GM18517 (cell line): ENCODE results near the gene DENND2A.
"Not testable (repeated sequence)": the region's sequence is repeated elsewhere in the genome, so short reads cannot be mapped to it uniquely, and the experiment has no call there.

Source experiments
- ATAC-seq: cut with Tn5 transposase; IDR thresholded peaks from one replicate; pipeline ENCODE4 v1.9.1; 2021; ENCODE audit warnings: mild to moderate bottlenecking, moderate library complexity; ENCODE audit not compliant: unreplicated experiment

DENND2A gene, protein sequence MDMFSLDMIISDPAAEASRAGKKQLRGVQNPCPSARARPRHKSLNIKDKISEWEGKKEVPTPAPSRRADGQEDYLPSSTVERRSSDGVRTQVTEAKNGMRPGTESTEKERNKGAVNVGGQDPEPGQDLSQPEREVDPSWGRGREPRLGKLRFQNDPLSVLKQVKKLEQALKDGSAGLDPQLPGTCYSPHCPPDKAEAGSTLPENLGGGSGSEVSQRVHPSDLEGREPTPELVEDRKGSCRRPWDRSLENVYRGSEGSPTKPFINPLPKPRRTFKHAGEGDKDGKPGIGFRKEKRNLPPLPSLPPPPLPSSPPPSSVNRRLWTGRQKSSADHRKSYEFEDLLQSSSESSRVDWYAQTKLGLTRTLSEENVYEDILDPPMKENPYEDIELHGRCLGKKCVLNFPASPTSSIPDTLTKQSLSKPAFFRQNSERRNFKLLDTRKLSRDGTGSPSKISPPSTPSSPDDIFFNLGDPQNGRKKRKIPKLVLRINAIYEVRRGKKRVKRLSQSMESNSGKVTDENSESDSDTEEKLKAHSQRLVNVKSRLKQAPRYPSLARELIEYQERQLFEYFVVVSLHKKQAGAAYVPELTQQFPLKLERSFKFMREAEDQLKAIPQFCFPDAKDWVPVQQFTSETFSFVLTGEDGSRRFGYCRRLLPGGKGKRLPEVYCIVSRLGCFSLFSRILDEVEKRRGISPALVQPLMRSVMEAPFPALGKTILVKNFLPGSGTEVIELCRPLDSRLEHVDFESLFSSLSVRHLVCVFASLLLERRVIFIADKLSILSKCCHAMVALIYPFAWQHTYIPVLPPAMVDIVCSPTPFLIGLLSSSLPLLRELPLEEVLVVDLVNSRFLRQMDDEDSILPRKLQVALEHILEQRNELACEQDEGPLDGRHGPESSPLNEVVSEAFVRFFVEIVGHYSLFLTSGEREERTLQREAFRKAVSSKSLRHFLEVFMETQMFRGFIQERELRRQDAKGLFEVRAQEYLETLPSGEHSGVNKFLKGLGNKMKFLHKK

DNA sequence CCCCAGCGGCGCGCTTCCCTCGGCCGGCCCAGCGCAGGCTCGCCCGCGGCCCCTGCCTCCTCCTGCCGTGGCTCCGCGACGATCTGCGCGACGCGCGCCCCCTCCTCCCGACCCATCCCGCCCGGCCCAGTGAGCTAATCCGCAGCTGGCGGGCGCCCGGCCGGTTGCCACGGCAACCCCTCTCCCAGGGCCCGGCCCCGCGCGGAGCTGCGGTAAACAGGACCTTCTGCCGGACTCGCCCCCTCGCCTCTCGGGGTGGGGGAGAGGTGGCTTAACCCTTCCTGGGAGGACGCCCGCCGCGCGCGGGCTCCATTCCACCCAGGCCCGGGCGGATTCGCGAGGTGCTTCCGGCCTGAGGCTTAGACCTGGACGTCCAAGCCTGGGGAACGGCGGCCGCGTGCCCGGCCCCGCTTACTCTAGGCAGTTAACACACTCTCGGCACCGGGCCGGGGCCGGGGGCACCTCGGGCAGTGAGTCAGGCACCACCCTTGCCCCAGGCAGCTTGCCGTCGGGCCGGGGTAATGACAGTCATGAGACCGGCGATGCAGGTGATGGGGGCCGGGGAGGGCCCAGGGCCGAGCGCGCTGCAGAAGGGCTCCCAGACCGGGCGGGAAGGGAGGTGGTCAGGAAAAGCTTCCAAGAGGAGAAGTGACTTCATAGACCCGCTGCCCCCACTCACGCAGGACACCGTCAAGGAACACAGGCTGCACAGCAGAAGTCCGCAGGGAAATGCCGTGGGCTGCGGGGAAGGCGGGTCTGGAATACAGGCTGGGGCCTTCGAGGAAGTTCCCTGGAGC lies at the start of gene DENND2A:
DENND2A (minus strand) TSS at position 87 of the 797 bp plus-strand sequence. CDS start 38,416 bp downstream, outside the sequence.
- ATAC-seq: no peak

DNA sequence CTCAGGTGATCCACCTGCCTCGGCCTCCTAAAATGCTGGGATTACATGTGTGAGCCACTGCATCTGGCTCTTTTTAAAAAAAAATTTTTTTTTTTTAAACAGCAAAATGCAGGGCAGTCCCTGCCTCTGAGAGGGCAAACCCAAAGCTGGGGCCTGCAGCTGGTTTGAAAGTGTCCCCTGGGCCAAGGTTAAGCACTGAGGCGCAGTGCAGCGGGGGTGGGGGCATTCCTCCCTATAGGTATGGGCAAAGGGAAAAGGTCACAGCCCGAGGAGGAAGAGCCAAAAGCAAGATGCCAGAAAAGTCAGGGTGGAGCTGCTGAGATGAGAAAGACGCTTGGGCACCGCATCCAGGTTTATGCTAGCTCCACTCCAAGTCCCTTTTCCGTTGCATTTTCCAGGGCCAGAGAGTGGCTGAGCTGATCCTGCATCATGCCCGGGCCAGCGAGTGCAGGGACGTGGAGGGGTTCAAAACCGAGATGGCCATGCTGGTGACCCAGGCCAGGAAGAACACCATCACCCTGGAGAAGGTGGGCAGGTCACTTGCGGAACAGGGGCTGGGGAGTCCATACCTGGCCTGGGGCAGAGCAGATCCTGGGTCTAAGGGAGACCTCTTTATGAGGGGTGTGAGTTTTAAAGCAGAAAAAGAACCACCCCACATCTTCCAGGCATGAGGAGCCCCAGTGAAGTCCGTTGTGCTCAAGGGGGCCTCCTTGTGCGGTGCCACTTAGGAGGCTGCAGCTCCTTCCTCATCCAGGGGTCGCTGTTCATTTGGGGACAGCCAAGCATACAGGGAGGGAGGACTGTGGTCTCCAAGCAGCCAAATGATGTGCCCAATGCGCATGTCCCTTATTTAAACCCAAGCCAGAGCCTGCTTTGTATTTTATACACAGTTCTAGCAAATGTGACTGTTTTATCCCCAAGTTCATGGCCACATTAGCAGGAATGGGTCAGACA lies 48.9 kb upstream of the DENND2A start:
- no peak for ATAC-seq

DNA sequence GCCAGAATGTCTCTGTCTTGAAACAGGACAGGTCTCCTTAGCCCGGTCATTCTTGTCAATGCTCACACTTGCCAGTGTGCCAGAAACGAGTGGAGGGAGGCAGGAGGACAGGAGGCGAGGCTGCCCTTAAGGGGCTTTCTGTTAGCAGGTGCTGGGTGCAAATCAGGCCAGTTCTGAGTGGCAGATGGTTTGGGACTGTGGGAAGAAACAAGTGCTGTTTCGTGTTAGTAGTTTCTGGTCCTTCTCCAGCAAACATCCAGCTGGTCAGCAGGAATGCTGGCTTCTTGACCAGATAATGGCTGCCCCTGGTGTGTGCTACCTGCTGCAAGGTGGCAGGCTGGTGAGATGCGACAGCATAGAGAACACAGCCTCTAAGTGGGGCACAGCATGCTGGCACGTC lies 47.7 kb upstream of the DENND2A start:
- no peak for ATAC-seq

DNA sequence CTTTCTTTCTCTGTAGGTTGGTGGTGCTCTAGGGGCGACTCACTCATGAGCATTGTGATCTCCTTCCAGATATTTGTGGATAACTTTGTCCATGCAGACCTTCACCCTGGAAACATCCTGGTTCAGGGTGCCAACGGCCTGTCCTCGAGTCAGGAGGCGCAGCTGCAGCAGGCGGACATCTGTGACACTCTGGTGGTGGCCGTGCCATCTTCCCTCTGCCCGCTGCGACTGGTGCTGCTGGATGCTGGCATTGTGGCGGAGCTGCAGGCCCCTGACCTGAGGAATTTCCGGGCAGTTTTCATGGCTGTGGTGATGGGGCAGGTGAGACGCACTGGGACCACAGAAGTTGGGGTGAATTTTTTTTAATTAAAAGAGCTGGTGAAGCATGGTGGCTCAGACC lies 46.3 kb upstream of the DENND2A start:
- ATAC-seq: no peak

DNA sequence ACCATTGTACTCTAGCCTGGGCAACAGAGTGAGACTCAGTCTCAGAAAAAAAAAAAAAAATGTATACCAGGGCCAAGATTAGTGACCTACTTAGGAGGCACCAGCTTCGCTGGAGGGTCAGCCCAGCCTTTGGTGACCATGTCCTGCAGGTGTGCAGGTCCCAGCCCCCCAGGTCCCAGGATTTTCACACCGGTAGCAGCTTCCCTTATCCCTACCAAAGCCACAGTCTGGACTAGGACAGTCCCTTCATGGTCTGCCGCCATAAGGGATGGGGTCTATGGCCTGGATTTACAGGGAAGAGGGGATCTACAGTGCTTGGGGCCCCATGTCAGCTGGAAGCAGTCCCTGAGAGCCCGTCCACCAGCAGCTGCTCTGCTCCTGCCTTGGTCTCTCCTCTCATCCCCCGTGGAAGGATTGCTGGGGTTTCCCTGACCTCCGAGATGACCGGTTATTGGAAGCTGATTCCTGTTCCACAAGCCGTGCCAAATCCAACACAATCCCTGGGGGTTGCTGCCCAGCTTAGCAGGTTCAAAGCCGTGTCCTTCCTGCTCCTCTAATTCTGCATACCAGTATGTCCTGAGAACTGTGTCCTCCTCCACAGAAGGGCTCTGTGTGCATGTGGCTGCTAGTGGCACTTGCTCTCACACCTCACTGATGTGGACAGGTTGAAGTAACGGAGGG lies 44.9 kb upstream of the DENND2A start:
- ATAC-seq: no peak

DNA sequence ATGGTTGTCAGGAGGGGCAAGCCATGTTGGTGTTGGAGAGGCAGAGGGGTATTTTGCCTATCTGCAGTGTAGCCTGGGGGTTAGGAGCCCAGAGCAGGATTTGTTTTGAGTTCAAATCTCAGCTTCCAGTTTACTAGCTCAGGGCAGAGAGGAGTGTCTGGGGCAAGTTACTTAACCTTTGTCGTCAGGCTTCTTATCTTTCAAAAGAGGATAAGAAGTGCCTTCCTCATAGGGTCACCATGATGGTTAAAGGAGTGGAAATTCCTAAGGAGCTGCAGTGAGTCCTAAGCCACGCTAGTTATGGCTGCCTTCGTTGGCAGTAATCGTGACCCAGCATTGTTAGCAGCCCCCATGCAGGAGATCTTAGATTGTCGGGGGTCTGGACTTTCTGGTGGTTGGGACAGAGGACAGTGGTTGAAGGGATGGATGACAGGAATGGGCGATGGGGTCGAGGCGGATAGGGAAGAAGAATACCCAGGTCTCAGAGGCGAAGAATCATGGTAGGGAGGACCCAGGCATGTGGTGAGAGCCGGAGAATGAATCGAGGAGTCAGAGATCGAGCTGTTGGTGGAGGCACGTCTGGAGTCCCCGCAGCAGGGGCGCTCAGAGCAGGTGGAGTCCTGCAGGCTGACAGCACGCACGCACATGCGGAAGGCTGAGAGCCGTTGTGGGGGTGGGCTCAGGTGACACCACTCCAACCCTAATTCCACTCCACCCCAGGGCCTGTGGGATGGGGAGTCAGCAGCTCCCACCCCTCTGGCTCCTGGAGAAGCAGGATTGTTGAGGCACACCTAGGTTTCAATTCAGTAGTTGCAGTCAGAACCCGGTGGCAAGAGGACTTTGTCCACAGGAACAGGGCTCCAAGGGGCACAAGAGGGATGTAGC lies 43.7 kb upstream of the DENND2A start:
- ATAC-seq: no peak

DNA sequence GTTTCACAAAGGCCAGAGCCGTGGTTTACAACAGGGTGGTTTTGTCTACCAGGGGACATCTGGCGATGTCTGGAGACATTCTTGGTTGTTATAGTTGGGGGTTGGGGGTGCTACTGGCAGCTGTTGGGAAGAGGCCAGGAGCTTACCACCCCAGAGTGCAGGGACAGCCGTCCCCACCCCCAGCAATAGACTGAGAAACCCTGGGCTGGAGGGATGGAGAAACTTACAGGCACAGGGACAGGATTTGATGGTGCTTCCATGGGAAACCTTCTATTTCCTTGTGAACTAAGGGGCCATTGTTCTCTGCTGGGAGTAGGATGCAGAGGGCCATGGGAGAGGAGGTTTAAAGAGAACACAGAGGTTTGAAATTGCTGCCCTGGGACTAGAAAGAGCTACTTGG lies 43.0 kb upstream of the DENND2A start:
- no peak for ATAC-seq

DNA sequence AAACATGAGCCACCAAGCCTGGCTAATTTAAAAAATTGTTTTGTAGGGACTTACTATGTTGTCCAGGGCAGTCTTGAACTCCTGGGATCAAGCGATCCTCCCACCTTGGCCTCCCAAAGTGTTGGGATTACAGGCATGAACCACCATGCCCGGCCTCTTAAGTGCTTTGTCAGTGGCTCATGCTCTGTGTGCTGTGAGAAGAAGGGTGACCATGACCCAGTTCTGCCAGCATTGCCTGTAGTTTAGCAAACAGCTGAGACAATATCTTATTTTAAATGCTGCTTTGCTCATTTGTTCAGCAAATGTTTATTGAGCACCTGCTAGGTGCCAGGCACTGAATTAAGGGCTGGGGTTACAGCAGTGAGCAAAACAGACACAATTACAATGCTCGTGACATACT lies 41.2 kb upstream of the DENND2A start:
- ATAC-seq: no peak

DNA sequence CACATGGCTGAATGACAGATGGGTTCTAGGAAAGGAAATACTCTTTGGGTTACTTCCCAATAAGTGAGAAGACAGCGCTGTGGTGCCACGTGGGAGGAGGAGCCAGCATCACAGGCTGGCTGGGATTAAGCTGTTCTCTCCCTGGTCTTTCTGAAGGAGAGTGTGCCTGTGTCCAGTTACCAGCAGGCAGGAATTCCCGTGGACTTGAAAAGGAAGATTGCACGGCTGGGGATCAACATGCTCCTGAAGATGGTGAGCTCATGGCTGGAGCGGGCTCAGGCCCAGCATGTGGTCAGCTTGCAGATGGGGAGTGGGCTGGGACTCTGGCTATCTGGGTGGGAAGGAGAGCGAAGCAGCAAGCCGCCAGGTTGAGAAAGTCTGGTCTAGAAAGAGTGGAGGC lies 40.3 kb upstream of the DENND2A start:
- ATAC-seq: no peak

DNA sequence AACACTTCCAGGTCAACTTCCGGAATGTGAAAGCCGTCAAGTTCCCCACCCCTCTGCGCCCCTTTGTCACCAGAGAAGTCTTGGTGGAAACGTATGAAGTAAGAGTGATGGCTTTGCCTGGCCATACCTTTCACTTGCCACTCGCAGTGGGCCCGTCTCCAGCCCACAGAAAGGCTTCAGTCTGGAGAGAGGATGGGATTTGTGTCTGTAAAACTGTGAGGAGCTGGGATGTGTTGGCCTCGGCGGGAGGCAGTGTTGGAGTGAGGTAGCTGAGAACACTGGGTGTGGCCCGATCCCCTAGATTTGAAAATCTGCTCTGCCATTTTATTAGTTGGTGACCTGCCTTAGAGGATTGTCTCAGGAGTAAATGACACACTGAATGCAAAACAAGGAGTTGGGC lies 38.6 kb upstream of the DENND2A start:
- no peak for ATAC-seq

DNA sequence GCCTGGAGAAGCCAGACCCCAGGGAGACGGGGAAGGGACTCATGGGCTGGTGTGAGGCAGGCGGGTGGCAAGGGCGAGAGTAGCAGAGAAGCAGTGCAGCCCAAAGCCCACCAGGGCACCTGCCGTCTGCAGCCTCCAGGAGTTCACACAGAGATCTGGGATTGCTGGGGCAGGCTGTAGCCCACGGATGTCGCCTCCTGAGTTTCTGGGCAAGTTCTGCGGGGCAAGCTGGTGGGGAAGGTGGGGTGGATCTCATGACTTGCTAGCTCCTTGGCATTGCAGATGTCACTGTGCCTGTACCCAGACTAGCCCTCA lies 38.2 kb upstream of the DENND2A start:
- ATAC-seq: no peak

DNA sequence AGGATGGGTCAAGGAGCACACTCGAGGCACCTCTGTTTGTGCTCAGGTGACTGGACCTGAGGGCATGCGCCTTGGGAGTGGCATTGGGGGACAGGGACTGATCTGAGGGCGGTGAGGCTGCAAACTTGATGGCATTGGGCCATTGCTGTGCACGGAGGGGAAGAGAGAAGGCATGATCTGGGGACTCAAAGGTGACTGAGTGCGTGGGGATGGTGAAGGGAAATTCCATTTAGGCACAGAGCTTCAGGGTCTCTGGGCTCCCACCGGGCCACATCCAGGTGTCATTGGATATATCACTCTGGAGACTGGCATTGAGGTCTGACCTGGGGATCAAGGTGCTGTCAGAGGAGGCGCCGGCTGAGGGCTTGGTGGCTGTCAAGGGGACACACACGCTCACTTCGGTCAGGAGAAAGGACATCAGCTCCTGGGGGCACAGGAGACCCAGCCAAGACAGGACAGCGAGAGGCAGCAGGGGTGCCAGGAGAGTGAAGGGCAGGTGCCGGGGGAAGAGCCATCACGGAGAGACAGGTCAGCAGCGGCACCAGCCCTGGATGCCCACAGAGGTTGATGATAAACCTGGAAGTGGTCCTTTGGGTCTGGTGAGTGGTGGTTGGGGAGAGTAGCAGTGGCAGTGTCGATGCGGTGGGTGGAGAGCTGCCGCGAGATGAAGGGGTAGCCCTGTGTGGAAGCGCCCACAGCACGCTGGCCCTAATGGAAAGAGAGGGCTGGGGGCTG lies 37.6 kb upstream of the DENND2A start:
- no peak for ATAC-seq

DNA sequence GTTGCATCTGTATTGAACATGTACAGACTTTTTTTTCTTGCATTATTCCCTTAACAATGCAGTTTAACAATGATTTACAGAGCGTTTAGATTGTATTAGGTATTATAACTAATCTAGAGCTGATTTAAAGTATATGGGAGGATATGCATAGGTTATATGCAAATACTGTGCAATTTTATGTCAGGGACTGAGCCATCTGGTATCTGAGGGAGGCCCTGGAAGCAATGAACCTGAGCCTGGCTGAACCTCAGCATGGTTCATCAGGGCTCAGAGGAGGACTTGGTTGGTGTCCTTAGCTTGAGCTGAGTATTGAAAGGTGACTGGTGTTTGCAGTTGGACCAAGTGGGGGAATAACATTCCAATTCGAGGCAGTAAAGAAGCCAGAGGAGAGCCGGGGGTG lies 36.9 kb upstream of the DENND2A start:
- no peak for ATAC-seq

DNA sequence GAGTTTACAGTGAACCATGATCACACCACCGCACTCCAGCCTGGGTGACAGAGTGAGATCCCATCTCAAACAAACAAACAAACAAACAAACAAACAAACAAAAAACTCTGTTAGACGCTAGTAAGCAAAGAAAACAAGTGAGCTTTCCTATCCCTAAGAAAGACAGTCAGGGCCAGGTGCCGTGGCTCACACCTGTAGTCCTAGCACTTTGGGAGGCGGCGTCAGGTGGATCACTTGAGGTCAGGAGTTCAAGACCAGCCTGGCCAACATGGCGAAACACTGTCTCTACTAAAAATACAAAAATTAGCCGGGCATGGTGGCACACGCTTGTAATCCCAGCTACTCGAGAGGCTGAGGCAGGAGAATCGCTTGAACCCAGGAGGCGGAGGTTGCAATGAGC lies 36.3 kb upstream of the DENND2A start:
- ATAC-seq: not testable (repeated sequence)

DNA sequence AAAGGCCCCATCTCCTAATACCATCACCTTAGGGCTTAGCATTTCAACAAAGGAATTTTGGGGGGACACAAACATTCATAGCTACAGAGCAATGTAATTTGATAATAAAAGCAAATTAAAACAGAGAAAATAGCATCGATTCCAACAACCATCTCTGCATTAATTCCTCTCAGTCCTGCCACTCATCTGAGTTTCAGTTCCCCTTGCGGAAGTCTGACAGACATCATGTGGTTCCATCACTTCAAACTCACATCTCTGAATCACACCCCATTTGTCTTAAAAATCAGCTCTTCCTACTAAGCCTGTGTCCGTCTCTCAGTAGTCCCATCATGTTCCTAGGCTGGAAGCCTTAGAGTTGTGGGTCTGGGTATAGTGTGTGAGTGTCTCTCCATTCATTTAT lies 35.7 kb upstream of the DENND2A start:
- ATAC-seq: peak; percentile 65

DNA sequence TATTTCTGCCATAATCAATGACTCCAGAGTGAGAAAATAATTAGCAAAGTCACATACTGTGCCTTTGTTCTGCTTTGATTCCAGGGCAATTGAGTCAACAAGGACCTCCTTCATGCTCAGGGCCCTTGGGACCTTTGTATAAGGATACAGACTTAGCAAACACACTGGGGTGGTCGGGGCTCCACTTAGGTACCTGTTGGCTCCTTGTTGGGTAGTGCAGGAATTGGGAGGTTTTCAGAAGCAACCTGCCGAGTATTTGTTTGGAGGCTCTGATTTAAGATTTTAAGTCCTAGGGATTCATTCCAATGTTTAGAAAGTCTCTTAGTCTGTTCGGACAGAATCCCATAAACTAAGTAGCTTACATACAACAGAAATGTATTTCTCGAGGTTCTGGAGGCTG lies 35.1 kb upstream of the DENND2A start:
- ATAC-seq: no peak

DNA sequence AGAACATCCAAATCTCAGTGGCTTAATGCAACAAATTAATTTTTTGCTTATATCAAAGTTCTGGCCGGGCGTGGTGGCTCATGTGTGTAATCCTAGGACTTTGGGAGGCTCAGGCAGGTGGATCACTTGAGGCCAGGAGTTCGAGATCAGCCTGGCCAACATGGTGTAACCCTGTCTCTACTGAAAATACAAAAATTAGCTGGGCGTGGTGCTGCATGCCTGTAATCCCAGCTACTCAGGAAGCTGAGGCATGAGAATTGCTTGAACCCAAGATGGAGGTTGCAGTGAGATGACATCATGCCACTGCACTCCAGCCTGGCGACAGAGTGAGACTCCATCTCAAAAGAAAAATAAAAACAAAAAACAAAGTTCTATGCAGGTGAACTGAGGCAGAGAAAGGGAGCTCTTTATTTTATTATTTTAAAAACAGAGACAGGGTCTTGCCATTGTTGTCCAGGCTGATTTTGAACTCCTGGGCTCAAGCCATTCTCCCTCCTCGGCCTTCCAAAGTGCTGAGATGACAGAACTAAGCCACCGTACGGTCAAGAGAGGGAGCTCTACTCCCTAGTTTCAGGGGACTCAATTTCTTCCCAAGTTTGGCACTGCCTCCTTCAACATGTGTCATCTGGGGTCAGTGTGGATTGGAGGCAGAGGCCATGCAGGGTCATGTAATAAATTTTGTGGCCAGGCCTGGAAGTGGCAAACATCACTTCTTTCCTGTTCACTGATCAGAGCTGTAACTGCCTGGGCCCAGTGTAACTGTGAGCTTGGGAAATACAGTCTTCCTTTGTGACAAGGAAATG lies 34.5 kb upstream of the DENND2A start:
- no peak for ATAC-seq
